Measurements from ENCODE around the gene FAF2. TPM values are rescaled to one million over a fixed set of nuclear protein-coding genes. Genes with fewer than 3 reads are reported as not detected.

The FAF2 gene
- 45.4 to 58.4 TPM (median 46.0 TPM) in 5 replicates for total RNA-seq (2022; extraction: Qiagen RNA extraction)

GRCh38 chr5:176447978-176448608 is at the start of gene FAF2:
Gene FAF2, plus strand, starts transcription at chr5:176448385. Its CDS starts 23 bp downstream, at chr5:176448408.

GRCh38 chr5:176415952-176416924 is 31.9 kb upstream of the FAF2 start, which contains the start of gene CLTB:
Gene CLTB, minus strand, starts transcription at chr5:176416539. Its CDS starts 176 bp downstream, at chr5:176416363.

GRCh38 chr5:176536902-176537553 is 88.8 kb downstream of the FAF2 start, which contains the start of gene RNF44:
Gene RNF44, minus strand, starts transcription at chr5:176537402. Its CDS starts 4,930 bp downstream, at chr5:176532472.

GRCh38 chr5:176548967-176549444 is 100.8 kb downstream of the FAF2 start, which contains the start of gene CDHR2:
Gene CDHR2, plus strand, starts transcription at chr5:176549342. Its CDS starts 16,011 bp downstream, at chr5:176565353.

Other genes with a start within 250 kb of the FAF2 start
- 11.4 to 18.0 TPM (median 14.6 TPM) in 5 replicates for gene SIMC1, start 210.0 kb upstream of the FAF2 start, total RNA-seq (2022; extraction: Qiagen RNA extraction)
- 69.8 to 102 TPM (median 81.8 TPM) in 5 replicates for gene KIAA1191, start 86.6 kb upstream of the FAF2 start, total RNA-seq (2022; extraction: Qiagen RNA extraction)
- 0.36 to 0.86 TPM (median 0.39 TPM) in 5 replicates for gene ARL10, start 82.9 kb upstream of the FAF2 start, total RNA-seq (2022; extraction: Qiagen RNA extraction)
- gene NOP16, start 59.8 kb upstream of the FAF2 start, total RNA-seq (2022; extraction: Qiagen RNA extraction), result 122 to 133 TPM (median 127 TPM) in 5 replicates
- 232 to 276 TPM (median 253 TPM) in 5 replicates for gene HIGD2A, start 59.6 kb upstream of the FAF2 start, total RNA-seq (2022; extraction: Qiagen RNA extraction)
- 101 to 162 TPM (median 153 TPM) in 5 replicates for gene CLTB, start 31.8 kb upstream of the FAF2 start, total RNA-seq (2022; extraction: Qiagen RNA extraction)
- 29.9 to 37.2 TPM (median 32.5 TPM) in 5 replicates for gene RNF44, start 89.0 kb downstream of the FAF2 start, total RNA-seq (2022; extraction: Qiagen RNA extraction)
- gene CDHR2, start 101.0 kb downstream of the FAF2 start, total RNA-seq (2022; extraction: Qiagen RNA extraction), result 0.10 to 0.17 TPM (median 0.12 TPM) in 4 of 5 replicates, not detected in the other
- gene GPRIN1, start 161.8 kb downstream of the FAF2 start, total RNA-seq (2022; extraction: Qiagen RNA extraction), result 7.3 to 9.6 TPM (median 9.1 TPM) in 5 replicates
- gene SNCB, start 182.1 kb downstream of the FAF2 start, total RNA-seq (2022; extraction: Qiagen RNA extraction), result 0.89 to 1.5 TPM (median 1.3 TPM) in 5 replicates
- not detected in 5 replicates for gene EIF4E1B, start 182.3 kb downstream of the FAF2 start, total RNA-seq (2022; extraction: Qiagen RNA extraction)
- 59.0 to 64.5 TPM (median 61.5 TPM) in 5 replicates for gene TSPAN17, start 199.1 kb downstream of the FAF2 start, total RNA-seq (2022; extraction: Qiagen RNA extraction)

All from A549 treated with Hydrocortisone at 1 μM for 4 hours (cell line).